ENCODE data around the gene SMOC1.
"Not testable (repeated sequence)": the region's sequence is repeated elsewhere in the genome, so short reads cannot be mapped to it uniquely, and the experiment has no call there.

SMOC1 gene

GRCh38 chr14:69896972-69897371 lies 17.8 kb downstream of the SMOC1 start:
- DNase-seq = no peak

- DNase-seq = no peak
Measured at GRCh38 chr14:69900603-69901002, 21.4 kb downstream of the SMOC1 start.

DNA sequence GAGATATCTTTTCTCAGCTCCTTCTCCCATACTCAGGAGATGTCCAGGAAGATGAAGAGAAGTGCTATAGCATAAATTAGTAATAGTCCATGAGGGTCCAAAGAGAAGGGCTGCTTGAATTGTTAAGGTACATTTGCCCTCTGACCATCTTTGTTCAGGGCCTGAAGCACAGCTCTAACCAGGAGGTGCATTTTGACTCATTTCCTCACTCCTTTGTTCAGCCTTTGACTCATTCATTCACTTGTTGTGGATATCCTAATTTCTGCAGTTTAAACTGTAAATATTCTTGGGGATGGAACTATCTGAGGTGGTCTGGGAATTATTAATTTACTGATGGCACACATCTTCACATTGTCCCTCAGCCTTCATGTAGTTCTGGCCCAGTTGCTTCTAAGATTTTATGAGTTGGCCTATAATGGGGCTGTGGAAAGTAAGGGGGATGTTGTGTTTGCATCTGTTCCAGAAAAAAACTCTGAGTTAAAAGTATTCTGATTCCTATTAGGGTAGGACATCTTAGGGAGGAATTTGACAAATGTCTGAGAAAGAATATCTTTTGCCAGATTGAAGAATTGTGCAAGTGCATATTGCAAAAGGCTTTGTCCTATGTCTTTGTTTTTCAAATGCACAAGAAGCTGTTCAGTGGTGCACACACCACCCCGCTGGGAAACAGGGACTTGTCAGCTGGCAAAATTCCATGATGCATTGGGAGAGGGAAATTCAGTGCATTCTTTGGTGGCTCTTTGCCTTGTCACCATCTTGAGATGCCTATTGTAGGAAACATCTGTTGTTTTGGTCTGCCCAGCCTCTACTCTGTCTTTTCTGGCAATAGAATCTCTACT lies 22.1 kb downstream of the SMOC1 start:
- DNase-seq = no peak

GRCh38 chr14:69903046-69903445 lies 23.8 kb downstream of the SMOC1 start:
- DNase-seq = not testable (repeated sequence)

- no peak for DNase-seq
Measured at GRCh38 chr14:69904246-69904645, 25.0 kb downstream of the SMOC1 start.

DNA sequence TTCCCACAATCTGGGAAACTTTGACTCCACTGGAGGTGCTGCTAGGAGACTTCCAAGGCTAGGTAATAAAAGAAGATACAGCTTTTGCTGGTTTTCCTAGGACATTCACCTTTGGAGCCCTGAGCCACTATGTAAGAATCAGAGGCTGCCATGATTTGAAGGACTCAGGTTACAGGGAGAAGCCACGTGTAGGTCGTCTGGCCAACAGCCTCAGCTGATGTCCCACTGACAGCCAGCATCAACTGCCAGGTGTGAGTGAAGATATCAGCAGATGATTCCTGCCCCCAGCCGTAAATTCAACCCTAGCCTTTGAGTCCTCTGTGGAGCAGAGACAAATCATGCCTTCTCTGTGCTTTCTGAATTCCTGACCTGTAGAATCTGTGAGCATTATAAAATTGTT lies 27.0 kb downstream of the SMOC1 start:
- DNase-seq = no peak

- no peak for DNase-seq
Measured at GRCh38 chr14:69909826-69910550, 30.8 kb downstream of the SMOC1 start.

GRCh38 chr14:69910871-69911270 lies 31.7 kb downstream of the SMOC1 start:
- DNase-seq = peak in 25 of 58 donors; percentile 7 to 78 (median 39)

DNA sequence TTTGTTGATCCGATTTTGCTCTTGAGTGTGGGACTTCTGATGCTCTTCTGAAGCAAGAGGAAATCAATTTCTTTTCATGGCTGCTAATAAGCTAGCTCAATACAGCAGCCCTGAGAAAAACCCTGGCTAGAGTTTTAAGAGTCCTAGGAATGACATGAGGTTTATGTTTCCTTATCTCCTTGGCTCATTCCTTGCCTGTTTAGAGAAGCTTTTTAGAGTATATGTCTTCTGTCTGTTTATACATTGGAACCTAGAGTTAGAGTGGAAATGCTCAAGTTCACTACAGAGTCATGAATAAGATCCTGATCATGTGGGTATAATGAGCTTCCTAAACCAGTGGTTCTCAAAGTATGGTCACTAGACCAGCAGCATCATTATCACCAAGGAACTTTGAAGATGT lies 34.5 kb downstream of the SMOC1 start:
- no peak for DNase-seq

GRCh38 chr14:69916396-69916795 lies 37.2 kb downstream of the SMOC1 start:
- no peak for DNase-seq

DNA sequence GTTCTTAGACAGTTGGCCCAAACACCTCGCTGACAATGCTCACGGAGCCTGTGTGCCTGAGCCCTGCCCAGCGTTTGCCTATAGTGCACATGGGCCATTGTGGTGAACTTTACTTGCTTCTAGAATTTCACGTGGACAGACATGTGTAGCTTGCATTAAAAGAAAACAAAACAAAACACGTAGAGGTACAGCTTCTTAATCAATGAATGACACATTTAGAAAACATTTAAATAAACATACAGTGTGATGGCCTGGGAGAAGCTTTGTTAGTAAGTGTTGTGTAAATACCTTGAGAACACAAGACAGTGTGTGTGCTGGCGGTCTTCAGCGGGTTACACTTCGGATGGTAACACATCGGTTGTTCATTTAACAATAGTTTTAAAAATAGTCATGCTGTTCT lies 38.1 kb downstream of the SMOC1 start:
- no peak for DNase-seq

- DNase-seq = no peak
Measured at GRCh38 chr14:69919815-69920214, 40.6 kb downstream of the SMOC1 start.

DNA sequence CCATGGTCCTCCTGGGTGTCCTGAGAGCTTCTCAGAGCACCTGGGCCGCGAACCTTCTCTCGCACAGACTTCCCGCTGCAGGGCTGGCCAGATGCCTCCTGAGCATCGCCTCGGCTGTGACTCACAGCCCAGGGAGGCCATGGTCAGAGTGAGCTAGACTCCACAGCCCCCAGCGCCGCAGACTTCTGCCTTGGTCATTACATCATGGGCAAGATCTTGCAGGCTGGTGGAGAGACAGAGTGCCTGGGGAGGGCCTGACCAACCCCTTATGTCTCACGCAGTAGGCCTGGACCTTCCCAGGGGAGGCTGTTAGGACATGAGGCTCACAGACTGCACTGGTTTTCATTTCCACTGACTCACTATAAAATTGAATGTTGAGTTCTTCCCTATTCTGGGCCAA lies 41.8 kb downstream of the SMOC1 start:
- DNase-seq = no peak

DNA sequence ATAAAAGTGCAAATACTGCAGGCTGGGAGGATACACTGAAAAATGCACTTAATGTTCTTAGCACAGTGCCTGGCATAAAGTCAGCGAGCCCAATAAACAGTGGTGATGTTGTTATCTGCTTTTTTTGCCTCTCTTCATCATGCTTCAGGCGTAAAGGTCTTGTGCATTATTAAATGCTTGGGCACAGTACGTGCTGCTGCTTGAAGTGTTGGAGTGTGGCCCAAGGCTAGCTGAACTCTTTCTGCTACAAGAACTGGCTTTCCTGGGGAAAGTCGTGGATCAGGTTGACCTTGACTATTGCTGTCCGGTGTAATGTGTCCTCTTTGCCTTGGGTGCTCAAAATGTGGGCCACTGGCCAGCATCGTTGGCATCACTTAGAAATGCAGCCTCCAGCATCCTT lies 43.0 kb downstream of the SMOC1 start:
- peak in 6 of 58 donors; percentile 4 to 30 (median 10) for DNase-seq

- DNase-seq = no peak
Measured at GRCh38 chr14:69924201-69924600, 45.0 kb downstream of the SMOC1 start.

DNA sequence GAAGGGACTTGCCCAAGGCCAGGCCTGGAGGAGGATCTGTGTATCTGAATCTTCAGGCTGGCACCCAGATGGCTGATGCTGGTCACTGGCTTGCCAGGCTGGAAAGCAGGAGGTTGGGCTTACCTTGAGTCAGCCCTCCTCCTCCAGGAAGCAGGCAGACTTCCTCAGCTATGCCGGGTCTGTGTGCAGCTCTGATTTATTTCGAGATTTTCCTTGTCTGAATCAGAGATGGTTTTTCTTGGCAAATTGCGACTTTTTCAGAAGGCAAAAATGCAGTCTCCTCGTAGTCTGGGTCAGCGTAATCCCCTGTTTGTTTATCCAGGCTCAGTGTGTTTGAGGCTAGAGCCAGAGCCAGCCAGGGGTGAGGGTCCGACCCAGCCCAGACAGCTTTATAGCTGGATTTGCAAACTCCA lies 48.9 kb downstream of the SMOC1 start:
- DNase-seq = no peak

DNA sequence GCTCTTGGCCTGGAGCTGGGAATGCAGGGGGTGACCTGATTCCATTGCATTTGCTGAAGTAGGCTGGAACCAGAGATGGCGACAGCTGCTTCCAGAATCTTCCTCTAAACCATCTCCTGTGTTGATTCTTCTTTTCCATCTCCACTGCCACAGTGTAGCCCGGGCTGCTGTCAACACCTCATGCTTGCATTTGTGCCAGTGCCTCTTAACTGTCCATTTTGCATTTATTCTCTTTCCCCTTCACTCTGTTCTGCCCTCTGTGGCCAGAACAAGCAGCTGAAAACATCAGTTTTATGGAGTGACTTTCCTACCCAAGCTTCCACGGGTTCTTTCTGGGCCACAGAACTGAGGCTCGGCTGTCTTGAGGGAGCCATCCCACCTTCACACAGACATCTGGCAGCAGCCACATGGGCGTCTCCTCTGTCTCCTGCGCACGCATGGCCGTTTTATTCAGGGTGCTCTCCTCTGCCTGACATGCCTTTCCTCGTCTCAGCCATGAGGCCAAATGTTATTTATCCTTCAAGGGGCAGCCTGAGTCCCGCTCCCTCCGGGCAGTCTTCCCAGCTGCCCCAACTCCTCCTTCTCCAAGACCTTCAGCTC lies 51.7 kb downstream of the SMOC1 start:
- no peak for DNase-seq

- DNase-seq = no peak
Measured at GRCh38 chr14:69931960-69932359, 52.7 kb downstream of the SMOC1 start.

DNA sequence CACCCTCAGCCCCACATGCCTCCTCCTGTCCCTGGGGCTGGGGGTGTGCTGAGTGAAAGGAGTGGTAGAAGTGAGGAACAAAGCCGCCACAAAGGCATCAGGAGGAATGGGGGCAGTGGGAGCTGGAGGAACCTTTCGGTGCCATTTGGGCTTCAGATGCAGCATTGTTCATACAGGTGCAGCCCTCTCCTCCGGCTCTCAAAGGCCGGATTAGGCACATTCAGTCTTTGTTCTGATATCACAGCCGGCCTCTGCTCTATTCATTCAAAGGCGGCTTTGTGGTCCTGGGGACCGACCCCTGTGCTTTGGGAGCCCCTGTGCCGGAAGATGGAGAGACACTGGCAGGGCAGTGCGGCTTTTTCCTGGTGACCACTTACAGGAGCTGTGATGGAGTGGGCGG lies 53.2 kb downstream of the SMOC1 start:
- DNase-seq = peak in 1 of 58 donors; percentile 8

DNA sequence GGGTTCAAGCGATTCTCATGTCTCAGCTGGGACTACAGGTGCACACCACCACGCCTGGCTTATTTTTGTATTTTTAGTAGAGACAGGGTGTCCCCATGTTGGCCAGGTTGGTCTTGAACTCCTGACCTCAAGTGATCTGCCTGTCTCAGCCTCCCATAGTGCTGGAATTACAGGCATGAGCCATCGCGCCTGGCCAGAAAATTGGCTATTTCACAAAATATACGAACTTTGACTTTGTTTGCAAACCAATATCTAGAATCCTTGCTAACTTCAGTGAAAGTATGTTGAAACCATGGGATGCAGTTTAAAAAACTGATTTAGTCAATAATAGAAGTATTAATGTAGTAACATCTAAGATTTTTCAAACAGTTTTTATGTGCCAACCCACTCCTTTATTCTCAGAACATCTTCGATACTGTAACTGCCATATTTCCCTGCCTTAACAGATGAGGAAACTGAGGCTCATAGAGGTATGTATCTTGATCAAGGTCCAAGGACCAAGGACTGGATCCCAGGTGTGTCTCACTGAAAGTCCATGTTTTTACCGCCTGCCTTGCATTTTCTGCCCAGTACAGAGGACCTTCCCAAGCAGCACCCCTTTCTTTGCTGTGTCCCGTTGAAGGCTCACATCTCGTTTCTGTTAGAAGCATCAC lies 54.5 kb downstream of the SMOC1 start:
- no peak for DNase-seq

GRCh38 chr14:69937367-69938081 lies 58.3 kb downstream of the SMOC1 start:
- no peak for DNase-seq
